ENCODE data around the gene LCN6. TPM values are rescaled to one million over a fixed set of nuclear protein-coding genes. Genes with fewer than 3 reads are reported as not detected.
"Not testable (repeated sequence)": the region's sequence is repeated elsewhere in the genome, so short reads cannot be mapped to it uniquely, and the experiment has no call there.

LCN6 gene
- total and polyA plus RNA-seq, 2 of the 4 experiments (the other 2 are of a cell fraction): not detected

DNA sequence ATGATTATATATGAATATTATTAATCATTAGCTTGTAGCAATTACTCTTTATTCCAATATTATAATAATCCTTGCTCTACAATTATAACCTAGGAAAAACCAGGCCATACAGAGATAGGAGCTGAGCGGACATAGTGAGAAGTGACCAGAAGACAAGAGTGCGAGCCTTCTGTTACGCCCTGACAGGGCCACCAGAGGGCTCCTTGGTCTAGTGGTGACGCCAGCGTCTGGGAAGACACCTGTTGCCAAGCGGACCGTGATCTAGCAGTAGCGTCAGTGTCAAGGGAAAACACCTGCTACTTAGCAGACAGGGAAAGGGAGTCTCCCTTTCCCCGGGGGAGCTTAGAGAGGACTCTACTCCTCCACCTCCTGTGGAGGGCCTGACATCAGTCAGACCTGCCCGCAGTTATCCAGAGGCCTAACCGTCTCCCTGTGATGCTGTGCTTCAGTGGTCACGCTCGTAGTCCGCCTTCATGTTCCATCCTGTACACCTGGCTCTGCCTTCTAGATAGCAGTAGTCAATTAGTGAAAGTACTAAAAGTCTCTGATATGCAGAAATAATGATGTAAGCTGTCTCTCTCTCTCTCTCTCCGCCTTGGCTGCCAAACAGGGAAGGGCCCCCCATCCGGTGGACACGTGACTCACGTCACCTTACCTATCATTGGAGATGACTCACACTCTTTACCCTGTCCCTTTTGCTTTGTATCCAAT is 18.2 kb upstream of the LCN6 start:
- intact Hi-C loops (cut with micrococcal nuclease): loop anchor here (2.0 kb wide), 1 partner anchor 14 kb away; no protein-coding TSS in a partner anchor
- ATAC-seq (ENCODE audit: low read depth): not testable (repeated sequence)

DNA sequence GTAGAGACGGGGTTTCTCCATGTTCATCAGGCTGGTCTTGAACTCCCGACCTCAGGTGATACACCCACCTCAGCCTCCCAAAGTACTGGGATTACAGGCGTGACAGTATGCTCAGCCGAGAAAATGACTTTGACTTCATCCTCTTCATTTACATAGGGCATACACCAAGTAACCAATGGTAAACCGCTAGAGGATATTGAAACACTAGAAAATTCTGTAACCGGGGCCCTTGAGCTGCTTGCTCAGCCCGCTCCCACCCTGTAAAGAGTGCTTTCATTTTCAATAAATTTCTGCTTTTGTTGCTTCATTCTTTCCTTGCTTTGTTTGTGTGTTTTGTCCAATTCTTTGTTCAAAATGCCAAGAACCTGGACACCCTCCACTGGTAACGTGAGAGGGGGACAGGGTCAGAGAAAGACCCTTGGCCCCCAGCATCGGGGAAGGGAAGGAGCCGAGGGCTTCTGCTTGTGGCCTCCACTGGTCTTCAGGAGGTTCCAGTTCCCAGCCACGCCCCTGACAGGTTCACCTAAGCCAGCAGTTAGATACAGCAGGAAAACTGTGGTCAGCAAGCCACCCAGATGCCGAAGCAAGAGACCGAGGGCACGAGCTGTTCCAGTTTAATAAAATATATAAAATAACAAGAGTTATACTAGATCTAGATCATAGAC is 17.6 kb upstream of the LCN6 start:
- H2AFZ ChIP-seq (replicated peaks; ENCODE audit: low read length, poor library complexity); H2AK5ac ChIP-seq (ENCODE audit: low read depth, low read length); DNase-seq; H3K27ac ChIP-seq (ENCODE audit: insufficient read depth, low read length); H3K18ac ChIP-seq (ENCODE audit: low read depth, low read length); H3K9me1 ChIP-seq (ENCODE audit: insufficient read depth, low read length); H3K27me3 ChIP-seq (ENCODE audit: control insufficient read depth, insufficient read depth, low read length); H3K9ac ChIP-seq (ENCODE audit: low read depth, low read length); H2BK20ac ChIP-seq (ENCODE audit: low read depth, low read length); H3K14ac ChIP-seq (replicated peaks; ENCODE audit: low read depth, low read length); H3K56ac ChIP-seq (ENCODE audit: extremely low read depth, insufficient read depth, low read length); H3K36me3 ChIP-seq (ENCODE audit: control insufficient read depth, insufficient read depth, low read length); BruUV-seq (replicated peaks); H3K23ac ChIP-seq (ENCODE audit: low read depth, low read length); H3K79me1 ChIP-seq (ENCODE audit: low read depth in 1 of 2, low read length in 2 of 2); H2BK120ac ChIP-seq (ENCODE audit: low read depth, low read length); H2BK15ac ChIP-seq (ENCODE audit: low read depth, low read length); dilution Hi-C loops (cut with HindIII; ENCODE audit: low sequenced_read_pairs, unreplicated experiment); POLR2A ChIA-PET (ENCODE audit: unreplicated experiment); H4K91ac ChIP-seq (ENCODE audit: insufficient read depth, low read depth, low read length); H3K4me1 ChIP-seq (ENCODE audit: control insufficient read depth, insufficient read depth, low read length); H3K4ac ChIP-seq (ENCODE audit: low read depth, low read length); H3K4me3 ChIP-seq (ENCODE audit: insufficient read depth, low read depth, low read length); H4K5ac ChIP-seq (ENCODE audit: low read depth, low read length); ATAC-seq (ENCODE audit: low read depth); H3K4me2 ChIP-seq (ENCODE audit: low read depth, low read length); H2AK9ac ChIP-seq (replicated peaks; ENCODE audit: low read depth, low read length, poor library complexity); H4K8ac ChIP-seq (ENCODE audit: low read depth in 2 of 2, low read length in 2 of 2); H2BK5ac ChIP-seq (ENCODE audit: low read depth, low read length, poor library complexity, severe bottlenecking); H4K20me1 ChIP-seq (ENCODE audit: insufficient read depth, low read length); H3K9me3 ChIP-seq (ENCODE audit: control insufficient read depth, insufficient read depth, low read length); in situ Hi-C loops (cut with MboI; ENCODE audit: low sequenced_read_pairs): not testable (repeated sequence)
- WGBS, 2 experiments (ENCODE audit: extremely low coverage in 2 of 2, insufficient read length in 1 of 2): 73% methylated on average over 3 of the region's 14 CpGs; no CpG with 5 or more reads in 1 of the 2 experiments
- intact Hi-C loops (cut with micrococcal nuclease): loop anchor here (2.0 kb wide), 1 partner anchor 15 kb away; no protein-coding TSS in a partner anchor
- CTCF ChIA-PET: interaction anchor here (0.8 to 1.1 kb wide), 2 partner anchors 13 to 780 kb away, joined by 3 read pairs; no protein-coding TSS in a partner anchor

More for the DNA sequence above, 18.2 kb upstream of the LCN6 start:
- H2AK5ac ChIP-seq (ENCODE audit: low read depth, low read length); H2AK9ac ChIP-seq (replicated peaks; ENCODE audit: low read depth, low read length, poor library complexity); H3K18ac ChIP-seq (ENCODE audit: low read depth, low read length); H2BK20ac ChIP-seq (ENCODE audit: low read depth, low read length); H3K27me3 ChIP-seq (ENCODE audit: control insufficient read depth, insufficient read depth, low read length); H3K9ac ChIP-seq (ENCODE audit: low read depth, low read length); H3K79me1 ChIP-seq (ENCODE audit: low read depth in 1 of 2, low read length in 2 of 2); H3K4me3 ChIP-seq (ENCODE audit: insufficient read depth, low read depth, low read length); in situ Hi-C loops (cut with MboI; ENCODE audit: low sequenced_read_pairs); H3K27ac ChIP-seq (ENCODE audit: insufficient read depth, low read length); H3K9me3 ChIP-seq (ENCODE audit: control insufficient read depth, insufficient read depth, low read length); BruUV-seq (replicated peaks); H2BK120ac ChIP-seq (ENCODE audit: low read depth, low read length); dilution Hi-C loops (cut with HindIII; ENCODE audit: low sequenced_read_pairs, unreplicated experiment); H4K8ac ChIP-seq (ENCODE audit: low read depth in 2 of 2, low read length in 2 of 2); H3K4me1 ChIP-seq (ENCODE audit: control insufficient read depth, insufficient read depth, low read length); H3K9me1 ChIP-seq (ENCODE audit: insufficient read depth, low read length); H2BK5ac ChIP-seq (ENCODE audit: low read depth, low read length, poor library complexity, severe bottlenecking); POLR2A ChIA-PET (ENCODE audit: unreplicated experiment); H3K4ac ChIP-seq (ENCODE audit: low read depth, low read length); H2AFZ ChIP-seq (replicated peaks; ENCODE audit: low read length, poor library complexity); H2BK15ac ChIP-seq (ENCODE audit: low read depth, low read length); H4K91ac ChIP-seq (ENCODE audit: insufficient read depth, low read depth, low read length); H4K5ac ChIP-seq (ENCODE audit: low read depth, low read length); H3K4me2 ChIP-seq (ENCODE audit: low read depth, low read length); H3K23ac ChIP-seq (ENCODE audit: low read depth, low read length); H3K14ac ChIP-seq (replicated peaks; ENCODE audit: low read depth, low read length); H3K36me3 ChIP-seq (ENCODE audit: control insufficient read depth, insufficient read depth, low read length); H4K20me1 ChIP-seq (ENCODE audit: insufficient read depth, low read length); H3K56ac ChIP-seq (ENCODE audit: extremely low read depth, insufficient read depth, low read length): not testable (repeated sequence)
- WGBS, 2 experiments (ENCODE audit: extremely low coverage in 2 of 2, insufficient read length in 1 of 2): no CpG with 5 or more reads among the region's 18 CpGs
- CTCF ChIA-PET: interaction anchor here (0.8 to 1.1 kb wide), 2 partner anchors 12 to 779 kb away, joined by 3 read pairs; no protein-coding TSS in a partner anchor
- peak; percentile 55 for DNase-seq
- TF ChIP-seq, protein P1, sequence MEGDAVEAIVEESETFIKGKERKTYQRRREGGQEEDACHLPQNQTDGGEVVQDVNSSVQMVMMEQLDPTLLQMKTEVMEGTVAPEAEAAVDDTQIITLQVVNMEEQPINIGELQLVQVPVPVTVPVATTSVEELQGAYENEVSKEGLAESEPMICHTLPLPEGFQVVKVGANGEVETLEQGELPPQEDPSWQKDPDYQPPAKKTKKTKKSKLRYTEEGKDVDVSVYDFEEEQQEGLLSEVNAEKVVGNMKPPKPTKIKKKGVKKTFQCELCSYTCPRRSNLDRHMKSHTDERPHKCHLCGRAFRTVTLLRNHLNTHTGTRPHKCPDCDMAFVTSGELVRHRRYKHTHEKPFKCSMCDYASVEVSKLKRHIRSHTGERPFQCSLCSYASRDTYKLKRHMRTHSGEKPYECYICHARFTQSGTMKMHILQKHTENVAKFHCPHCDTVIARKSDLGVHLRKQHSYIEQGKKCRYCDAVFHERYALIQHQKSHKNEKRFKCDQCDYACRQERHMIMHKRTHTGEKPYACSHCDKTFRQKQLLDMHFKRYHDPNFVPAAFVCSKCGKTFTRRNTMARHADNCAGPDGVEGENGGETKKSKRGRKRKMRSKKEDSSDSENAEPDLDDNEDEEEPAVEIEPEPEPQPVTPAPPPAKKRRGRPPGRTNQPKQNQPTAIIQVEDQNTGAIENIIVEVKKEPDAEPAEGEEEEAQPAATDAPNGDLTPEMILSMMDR (conservative IDR thresholded peaks at IDR 0.05; ENCODE audit: low read depth, low read length): peak; percentile 19
- TF ChIP-seq RAD21 (IDR thresholded peaks at IDR 0.05; ENCODE audit: low read length): 0 out of 2 replicates have a peak, but pooled peaks have one; percentile 9

All from IMR-90 (cell line).